ENCODE measurements around the gene DPEP3. TPM values are rescaled to one million over a fixed set of nuclear protein-coding genes. Genes with fewer than 3 reads are reported as not detected.
"Not testable (repeated sequence)": the region's sequence is repeated elsewhere in the genome, so short reads cannot be mapped to it uniquely, and the experiment has no call there.

The DPEP3 gene
- total RNA-seq, 1 experiment from 2014 or later, result not detected

- no peak for DNase-seq
- TF ChIP-seq CTCF (conservative IDR thresholded peaks at IDR 0.05; ENCODE audit: low read depth, low read length) (no peak), EZH2 (IDR thresholded peaks at IDR 0.05; ENCODE audit: low read length, unreplicated experiment) (no peak), EZH2phosphoT487 (IDR thresholded peaks at IDR 0.05; ENCODE audit: borderline replicate concordance, low read length) (no peak)
- Histone ChIP-seq H3K4me1 (ENCODE audit: insufficient read depth, low read length) (no peaks in the 10 kb centered on the region), H4K20me1 (ENCODE audit: low read length) (no peaks in the 10 kb centered on the region), H3K27me3 (ENCODE audit: low read length) (no peaks in the 10 kb centered on the region), H3K27ac (ENCODE audit: low read length) (no peak overlapping the region), H3F3A (ENCODE audit: low read length, unreplicated experiment) (no peaks in the 10 kb centered on the region), H3K79me2 (ENCODE audit: low read length) (no peaks in the 10 kb centered on the region), H2AFZ (ENCODE audit: low read length) (no peak overlapping the region), H3K4me2 (ENCODE audit: low read length) (no peak overlapping the region), H3K4me3 (ENCODE audit: low read length) (no peak overlapping the region), H3K9me2 (replicated peaks; ENCODE audit: low read length) (no peaks in the 10 kb centered on the region), H3K9ac (ENCODE audit: low read length) (no peak overlapping the region), H3K36me3 (ENCODE audit: low read depth, low read length) (no peaks in the 10 kb centered on the region), H3K9me3 (ENCODE audit: low read length) (no peaks in the 10 kb centered on the region)
- CTCF ChIA-PET, result no interaction called here
- intact Hi-C loops (cut with micrococcal nuclease), result no loop called here
- no TSS peak for BruUV-seq (replicated peaks)
- POLR2A ChIA-PET (ENCODE audit: unreplicated experiment), result no interaction called here
- no peak for ATAC-seq
Observed at GRCh38 chr16:68000450-68000849, 20.2 kb upstream of the DPEP3 start.

- DNase-seq (no peak), ATAC-seq (no peak)
- Histone ChIP-seq H3K27ac (ENCODE audit: low read length) (no peak overlapping the region), H2AFZ (ENCODE audit: low read length) (no peak overlapping the region), H3K9ac (ENCODE audit: low read length) (no peak overlapping the region), H3F3A (ENCODE audit: low read length, unreplicated experiment) (no peaks in the 10 kb centered on the region), H3K27me3 (ENCODE audit: low read length) (no peaks in the 10 kb centered on the region), H3K9me2 (replicated peaks; ENCODE audit: low read length) (no peaks in the 10 kb centered on the region), H3K9me3 (ENCODE audit: low read length) (no peaks in the 10 kb centered on the region), H3K4me2 (ENCODE audit: low read length) (no peak overlapping the region), H4K20me1 (ENCODE audit: low read length) (no peaks in the 10 kb centered on the region), H3K79me2 (ENCODE audit: low read length) (no peaks in the 10 kb centered on the region), H3K4me1 (ENCODE audit: insufficient read depth, low read length) (no peaks in the 10 kb centered on the region), H3K36me3 (ENCODE audit: low read depth, low read length) (no peaks in the 10 kb centered on the region), H3K4me3 (ENCODE audit: low read length) (no peak overlapping the region)
- BruUV-seq (replicated peaks), result no TSS peak
- intact Hi-C loops (cut with micrococcal nuclease), result no loop called here
- CTCF ChIA-PET, result no interaction called here
- POLR2A ChIA-PET (ENCODE audit: unreplicated experiment), result no interaction called here
- no peak for TF ChIP-seq CTCF (conservative IDR thresholded peaks at IDR 0.05; ENCODE audit: low read depth, low read length)
- TF ChIP-seq EZH2phosphoT487 (IDR thresholded peaks at IDR 0.05; ENCODE audit: borderline replicate concordance, low read length), result no peak
- no peak for TF ChIP-seq EZH2 (IDR thresholded peaks at IDR 0.05; ENCODE audit: low read length, unreplicated experiment)
Observed at GRCh38 chr16:67999985-68000384, 19.7 kb upstream of the DPEP3 start.

- H3K36me3 ChIP-seq (ENCODE audit: low read depth, low read length); H3F3A ChIP-seq (ENCODE audit: low read length, unreplicated experiment); H4K20me1 ChIP-seq (ENCODE audit: low read length); H3K79me2 ChIP-seq (ENCODE audit: low read length); CTCF ChIA-PET; H3K27ac ChIP-seq (ENCODE audit: low read length); BruUV-seq (replicated peaks); intact Hi-C loops (cut with micrococcal nuclease); H3K4me2 ChIP-seq (ENCODE audit: low read length); H3K9ac ChIP-seq (ENCODE audit: low read length); ATAC-seq; H2AFZ ChIP-seq (ENCODE audit: low read length); H3K9me2 ChIP-seq (replicated peaks; ENCODE audit: low read length); H3K27me3 ChIP-seq (ENCODE audit: low read length); H3K9me3 ChIP-seq (ENCODE audit: low read length); POLR2A ChIA-PET (ENCODE audit: unreplicated experiment); H3K4me1 ChIP-seq (ENCODE audit: insufficient read depth, low read length); H3K4me3 ChIP-seq (ENCODE audit: low read length); DNase-seq: not testable (repeated sequence)
Observed at GRCh38 chr16:67998779-67999688, 18.7 kb upstream of the DPEP3 start, which contains the start of gene DPEP2. DPEP2 (minus strand) TSS chr16:67999484; CDS start chr16:67993212, 6,272 bp downstream.

GRCh38 chr16:67998231-67998778 is 18.0 kb upstream of the DPEP3 start:
- H3K36me3 ChIP-seq (ENCODE audit: low read depth, low read length); H3K4me3 ChIP-seq (ENCODE audit: low read length); H3K4me1 ChIP-seq (ENCODE audit: insufficient read depth, low read length); H3K9me2 ChIP-seq (replicated peaks; ENCODE audit: low read length); H3F3A ChIP-seq (ENCODE audit: low read length, unreplicated experiment); H3K9me3 ChIP-seq (ENCODE audit: low read length); ATAC-seq; H4K20me1 ChIP-seq (ENCODE audit: low read length); CTCF ChIA-PET; H3K27ac ChIP-seq (ENCODE audit: low read length); BruUV-seq (replicated peaks); H2AFZ ChIP-seq (ENCODE audit: low read length); H3K4me2 ChIP-seq (ENCODE audit: low read length); H3K9ac ChIP-seq (ENCODE audit: low read length); DNase-seq; intact Hi-C loops (cut with micrococcal nuclease); H3K79me2 ChIP-seq (ENCODE audit: low read length); POLR2A ChIA-PET (ENCODE audit: unreplicated experiment); H3K27me3 ChIP-seq (ENCODE audit: low read length): not testable (repeated sequence)
